Natural killer cell (primary cell): ENCODE results near the gene CNTF. TPM values are rescaled to one million over a fixed set of nuclear protein-coding genes. Genes with fewer than 3 reads are reported as not detected.

Experiments
- ATAC-seq, 3 donors: fragments of 150-1000 bp in 2 of 3; fragments of 200-7000 bp in 1 of 3; cut with Tn5 transposase; 1 replicate in 1 of 3; 2 replicates in 2 of 3; pipeline ENCODE4 v1.10.0; 2021; ENCODE audit warnings: mild to moderate bottlenecking in 2 of 3, moderate library complexity in 2 of 3
- DNase-seq, 2 donors: peaks; one replicate each; pipeline versions ENCODE4 v3.0.0 to v3.0.0-alpha.2; 2013 to 2021; ENCODE audit warnings: mixed read lengths in 1 of 2
- H3K27ac ChIP-seq: one replicate; pipeline ENCODE4 v1.5.1; 2013; ENCODE audit warnings: mild to moderate bottlenecking, low read length
- H3K27me3 ChIP-seq: one replicate; pipeline ENCODE4 v1.6.1; 2013; ENCODE audit warnings: low read length; ENCODE audit not compliant: control insufficient read depth, insufficient read depth
- H3K36me3 ChIP-seq: one replicate; pipeline ENCODE4 v1.6.1; 2013; ENCODE audit warnings: low read length; ENCODE audit not compliant: control insufficient read depth, insufficient read depth
- H3K4me1 ChIP-seq: one replicate; pipeline ENCODE4 v1.6.1; 2013; ENCODE audit warnings: low read length; ENCODE audit not compliant: control insufficient read depth, insufficient read depth
- H3K4me3 ChIP-seq: one replicate; pipeline ENCODE4 v1.5.1; 2013; ENCODE audit warnings: low read length
- H3K9me3 ChIP-seq: one replicate; pipeline ENCODE4 v1.6.1; 2013; ENCODE audit warnings: low read length; ENCODE audit not compliant: control insufficient read depth, insufficient read depth
- H3K27ac Mint-ChIP-seq, 2 donors: one replicate each; pipeline ENCODE4 v1.8.0; 2022; ENCODE audit warnings: mild to moderate bottlenecking in 2 of 2, mixed read lengths in 2 of 2, moderate library complexity in 1 of 2
- H3K27me3 Mint-ChIP-seq, 2 donors: one replicate each; pipeline ENCODE4 v1.8.0; 2022; ENCODE audit warnings: low read depth in 2 of 2, mixed read lengths in 2 of 2
- H3K36me3 Mint-ChIP-seq: one replicate; pipeline ENCODE4 v1.8.0; 2022; ENCODE audit warnings: mixed read lengths
- H3K4me1 Mint-ChIP-seq, 2 donors: one replicate each; pipeline ENCODE4 v1.8.0; 2022; ENCODE audit warnings: mixed read lengths in 2 of 2
- H3K4me3 Mint-ChIP-seq: one replicate; pipeline ENCODE4 v1.8.0; 2022; ENCODE audit warnings: mild to moderate bottlenecking, moderate library complexity, mixed read lengths
- H3K9me3 Mint-ChIP-seq, 2 donors: one replicate each; pipeline ENCODE4 v1.8.0; 2022; ENCODE audit warnings: mixed read lengths in 2 of 2
- WGBS: methylation state at CpG from one replicate; pipeline ENCODE4 v1.1.7; 2013; ENCODE audit warnings: missing lambda C conversion rate; ENCODE audit not compliant: insufficient coverage; 5-methylcytosine and 5-hydroxymethylcytosine counted together
- intact Hi-C: fragments of 100-400 bp; cut with micrococcal nuclease; formaldehyde crosslinking; loops from one replicate; pipeline ENCODE4 v1.14.2; 2022
- total RNA-seq, 4 donors: library from RNA; stranded (reverse); fragments of 120-200 nt in 1 of 4; gene quantifications; one replicate each; pipeline versions ENCODE4 v1.2.3 to v1.2.4, GENCODE V29; 2013 to 2022
- TF ChIP-seq, protein P1 (sequence below): fragments of 200-600 bp; IDR thresholded peaks from one replicate; pipeline ENCODE4 v1.8.0; 2022; ENCODE audit warnings: antibody characterized with exemption

Gene CNTF
- total RNA-seq, 3 donors from 2014 or later (not counting 1 experiment from before 2014, with no cell fraction given), result 3.6 to 5.5 (median 4.9) TPM

DNA sequence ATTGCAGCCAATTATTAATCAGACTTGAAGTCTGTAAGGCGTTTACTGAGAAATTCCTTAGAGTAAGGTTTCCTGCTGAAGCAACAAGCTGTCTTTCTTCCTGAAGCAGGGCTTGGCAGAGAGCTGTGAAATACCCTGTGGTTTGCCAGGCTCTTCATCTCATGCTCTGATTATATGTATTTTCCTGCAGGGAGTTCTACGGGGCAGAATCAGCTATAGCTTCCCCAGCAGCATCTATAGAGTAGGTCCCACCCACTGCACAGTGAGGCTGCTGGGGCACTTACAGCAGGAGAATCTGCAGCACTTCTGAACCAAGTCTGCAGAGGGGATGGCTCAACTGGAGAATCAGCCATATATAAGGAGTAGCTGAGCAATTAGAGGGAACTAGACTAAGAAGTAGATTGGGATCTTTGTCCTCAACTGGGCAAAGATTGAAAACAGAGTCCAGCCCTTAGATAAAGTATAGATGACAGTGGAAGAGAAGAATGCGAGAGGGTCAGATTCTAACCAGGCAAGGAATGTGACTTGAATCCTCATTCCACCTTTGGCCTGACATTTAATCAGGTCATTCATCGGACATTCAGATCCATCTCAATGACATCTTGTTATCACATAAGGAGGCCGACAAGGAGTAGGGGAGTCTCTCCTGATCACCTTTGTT, 37.6 kb downstream of the CNTF start:
- WGBS, result 93% methylated on average over 5 of the region's 5 CpGs
- DNase-seq (no peak), ATAC-seq (no peak)
- no peak overlapping the region for H3K4me3 Mint-ChIP-seq
- no peaks in the 10 kb centered on the region for H3K4me1 Mint-ChIP-seq
- H3K36me3 Mint-ChIP-seq, result no peaks in the 10 kb centered on the region
- Histone ChIP-seq H3K9me3 (no peaks in the 10 kb centered on the region), H3K36me3 (no peaks in the 10 kb centered on the region), H3K4me1 (no peaks in the 10 kb centered on the region), H3K4me3 (no peak overlapping the region), H3K27ac (no peak overlapping the region), H3K27me3 (no peaks in the 10 kb centered on the region)
- TF ChIP-seq, protein P1, sequence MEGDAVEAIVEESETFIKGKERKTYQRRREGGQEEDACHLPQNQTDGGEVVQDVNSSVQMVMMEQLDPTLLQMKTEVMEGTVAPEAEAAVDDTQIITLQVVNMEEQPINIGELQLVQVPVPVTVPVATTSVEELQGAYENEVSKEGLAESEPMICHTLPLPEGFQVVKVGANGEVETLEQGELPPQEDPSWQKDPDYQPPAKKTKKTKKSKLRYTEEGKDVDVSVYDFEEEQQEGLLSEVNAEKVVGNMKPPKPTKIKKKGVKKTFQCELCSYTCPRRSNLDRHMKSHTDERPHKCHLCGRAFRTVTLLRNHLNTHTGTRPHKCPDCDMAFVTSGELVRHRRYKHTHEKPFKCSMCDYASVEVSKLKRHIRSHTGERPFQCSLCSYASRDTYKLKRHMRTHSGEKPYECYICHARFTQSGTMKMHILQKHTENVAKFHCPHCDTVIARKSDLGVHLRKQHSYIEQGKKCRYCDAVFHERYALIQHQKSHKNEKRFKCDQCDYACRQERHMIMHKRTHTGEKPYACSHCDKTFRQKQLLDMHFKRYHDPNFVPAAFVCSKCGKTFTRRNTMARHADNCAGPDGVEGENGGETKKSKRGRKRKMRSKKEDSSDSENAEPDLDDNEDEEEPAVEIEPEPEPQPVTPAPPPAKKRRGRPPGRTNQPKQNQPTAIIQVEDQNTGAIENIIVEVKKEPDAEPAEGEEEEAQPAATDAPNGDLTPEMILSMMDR, result no peak
- H3K27me3 Mint-ChIP-seq, result peaks cover 14 to 26% of the 10 kb centered on the region in 2 donors
- intact Hi-C loops, result no loop called here
- H3K27ac Mint-ChIP-seq, result no peak overlapping the region
- H3K9me3 Mint-ChIP-seq, result no peaks in the 10 kb centered on the region

DNA sequence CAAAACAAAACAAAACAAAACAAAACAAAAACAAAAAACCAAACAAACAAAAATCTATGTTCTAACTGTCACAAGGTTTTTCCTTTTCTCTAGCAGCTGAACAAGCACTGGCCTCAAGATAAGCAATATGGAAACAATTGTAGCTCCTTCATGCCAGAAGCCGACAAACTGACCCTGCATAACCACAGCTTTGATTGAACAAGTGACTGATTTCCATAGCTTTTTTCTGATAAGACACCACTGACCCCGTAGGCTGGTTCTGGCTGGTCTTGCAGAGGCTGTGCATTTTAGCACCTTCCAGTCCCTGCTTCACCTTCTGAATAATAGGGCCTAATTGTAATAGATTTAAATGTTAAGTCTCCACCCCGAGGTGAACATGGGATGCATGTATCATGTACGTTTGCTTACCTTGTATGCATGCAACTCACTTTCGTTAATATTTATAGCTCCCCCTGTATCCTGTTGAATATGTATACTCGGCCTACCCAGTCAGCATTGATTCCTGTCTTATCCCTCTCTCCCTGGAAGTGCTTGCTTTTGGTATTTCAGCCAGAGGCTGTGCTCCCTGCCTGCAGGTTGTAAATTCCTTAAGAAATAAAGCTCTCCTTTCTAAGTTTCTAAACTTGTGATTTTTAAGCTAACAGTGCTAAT, 49.6 kb downstream of the CNTF start:
- Histone ChIP-seq H3K4me3 (no peak overlapping the region), H3K9me3 (no peaks in the 10 kb centered on the region), H3K27me3 (no peaks in the 10 kb centered on the region), H3K4me1 (no peaks in the 10 kb centered on the region), H3K36me3 (no peaks in the 10 kb centered on the region), H3K27ac (no peak overlapping the region)
- intact Hi-C loops, result no loop called here
- no peak for ATAC-seq
- Mint-ChIP-seq H3K27ac (no peak overlapping the region), H3K4me3 (no peak overlapping the region), H3K9me3 (no peaks in the 10 kb centered on the region), H3K4me1 (no peaks in the 10 kb centered on the region), H3K27me3 (no peaks in the 10 kb centered on the region), H3K36me3 (no peaks in the 10 kb centered on the region)
- TF ChIP-seq, protein P1, result no peak
- WGBS, result 78% methylated on average over 6 of the region's 6 CpGs
- DNase-seq, result no peak

DNA sequence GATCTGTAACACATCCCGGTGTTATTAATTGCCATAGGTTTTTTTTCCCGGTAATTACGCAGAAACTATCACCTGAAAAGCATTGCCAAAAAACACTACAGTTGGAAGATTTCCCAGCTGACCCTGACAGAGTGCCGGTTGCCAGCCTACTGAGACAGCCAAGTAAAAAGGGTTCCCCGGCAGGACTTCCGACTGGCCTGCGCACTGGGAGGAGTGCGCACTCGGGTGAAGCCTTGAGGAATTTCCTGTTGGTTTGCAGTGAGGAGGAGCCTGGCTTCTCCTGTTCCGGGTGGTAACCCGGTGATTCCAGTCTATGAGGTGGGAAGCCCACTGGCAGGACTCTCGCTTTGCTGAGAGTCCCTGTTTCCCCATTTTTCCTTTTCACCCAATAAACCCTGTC, 52.1 kb downstream of the CNTF start:
- no peaks in the 10 kb centered on the region for H3K9me3 Mint-ChIP-seq
- intact Hi-C loops, result loop anchor here (1.0 kb wide), 1 partner anchor 20 kb away; no protein-coding TSS in a partner anchor
- H3K4me3 ChIP-seq, result no peak overlapping the region
- H3K27me3 ChIP-seq, result no peaks in the 10 kb centered on the region
- H3K9me3 ChIP-seq, result no peaks in the 10 kb centered on the region
- WGBS, result 94% methylated on average over 12 of the region's 12 CpGs
- TF ChIP-seq, protein P1, result no peak
- no peak overlapping the region for H3K4me3 Mint-ChIP-seq
- ATAC-seq, result no peak
- H3K4me1 ChIP-seq, result no peaks in the 10 kb centered on the region
- no peak for DNase-seq
- H3K27ac Mint-ChIP-seq, result no peak overlapping the region
- no peaks in the 10 kb centered on the region for H3K4me1 Mint-ChIP-seq
- no peaks in the 10 kb centered on the region for H3K36me3 Mint-ChIP-seq
- peaks cover 0 to 7% of the 10 kb centered on the region in 2 donors for H3K27me3 Mint-ChIP-seq
- no peak overlapping the region for H3K27ac ChIP-seq
- H3K36me3 ChIP-seq, result no peaks in the 10 kb centered on the region

Other genes with a start within 250 kb of the CNTF start
- not detected for gene OR5B3, start 215.8 kb upstream of the CNTF start, total RNA-seq
- gene OR5B2, start 194.5 kb upstream of the CNTF start, total RNA-seq, result not detected
- not detected for gene OR5B12, start 180.4 kb upstream of the CNTF start, total RNA-seq
- under 1 TPM in 2 of 3 donors, not detected in 1; 0.28 to 0.55 TPM for gene OR5B21, start 114.6 kb upstream of the CNTF start, total RNA-seq
- 100 to 1,000 TPM in 1 of 3 donors, 10 to 100 TPM in 2; 81.0 to 123 (median 92.5) TPM for gene LPXN, start 46.8 kb upstream of the CNTF start, total RNA-seq
- gene ZFP91, start 43.6 kb upstream of the CNTF start, total RNA-seq, result 10 to 100 TPM; 54.8 to 61.8 (median 57.8) TPM
- not detected for gene GLYAT, start 109.3 kb downstream of the CNTF start, total RNA-seq
- not detected for gene GLYATL2, start 222.0 kb downstream of the CNTF start, total RNA-seq